NCI-H2107 treated with DMSO at 0.1 percent for 48 hours (cell line): ENCODE measurements around the gene PARD3.

ENCODE experiments used
- DNase-seq: peaks from one replicate; lab custom pipeline; 2025; ENCODE audit not compliant: unreplicated experiment; lab: John Stamatoyannopoulos, UW

Gene PARD3

GRCh38 chr10:34178756-34179155 is 636.3 kb downstream of the PARD3 start:
- no peak for DNase-seq

- DNase-seq: no peak
Measured at GRCh38 chr10:34178196-34178595, 636.9 kb downstream of the PARD3 start.

GRCh38 chr10:34177445-34177844 is 637.7 kb downstream of the PARD3 start:
- no peak for DNase-seq

- no peak for DNase-seq
Measured at GRCh38 chr10:34176351-34176750, 638.7 kb downstream of the PARD3 start.

- no peak for DNase-seq
Measured at GRCh38 chr10:34175121-34175520, 640.0 kb downstream of the PARD3 start.

- no peak for DNase-seq
Measured at GRCh38 chr10:34172936-34173533, 642.1 kb downstream of the PARD3 start.

- DNase-seq: no peak
Measured at GRCh38 chr10:34171957-34172527, 643.1 kb downstream of the PARD3 start.

- no peak for DNase-seq
Measured at GRCh38 chr10:34169677-34170076, 645.4 kb downstream of the PARD3 start.

GRCh38 chr10:34169131-34169530 is 646.0 kb downstream of the PARD3 start:
- no peak for DNase-seq

- DNase-seq: no peak
Measured at GRCh38 chr10:34168439-34168838, 646.7 kb downstream of the PARD3 start.

GRCh38 chr10:34166823-34167222 is 648.3 kb downstream of the PARD3 start:
- DNase-seq: no peak

GRCh38 chr10:34166354-34166753 is 648.7 kb downstream of the PARD3 start:
- DNase-seq: no peak

GRCh38 chr10:34164029-34164428 is 651.1 kb downstream of the PARD3 start:
- DNase-seq: no peak

GRCh38 chr10:34163075-34163905 is 651.8 kb downstream of the PARD3 start:
- no peak for DNase-seq

GRCh38 chr10:34161777-34162370 is 653.2 kb downstream of the PARD3 start:
- DNase-seq: no peak

- DNase-seq: no peak
Measured at GRCh38 chr10:34160595-34160994, 654.5 kb downstream of the PARD3 start.

- no peak for DNase-seq
Measured at GRCh38 chr10:34157501-34157900, 657.6 kb downstream of the PARD3 start.

- DNase-seq: no peak
Measured at GRCh38 chr10:34156781-34157425, 658.2 kb downstream of the PARD3 start.

GRCh38 chr10:34155812-34156211 is 659.3 kb downstream of the PARD3 start:
- DNase-seq: no peak

- DNase-seq: no peak
Measured at GRCh38 chr10:34154383-34154900, 660.7 kb downstream of the PARD3 start.
